ENCODE data around the gene TGM6. TPM values are rescaled to one million over a fixed set of nuclear protein-coding genes. Genes with fewer than 3 reads are reported as not detected.

Gene TGM6
- polyA plus RNA-seq, 1 donor from 2014 or later = not detected

DNA sequence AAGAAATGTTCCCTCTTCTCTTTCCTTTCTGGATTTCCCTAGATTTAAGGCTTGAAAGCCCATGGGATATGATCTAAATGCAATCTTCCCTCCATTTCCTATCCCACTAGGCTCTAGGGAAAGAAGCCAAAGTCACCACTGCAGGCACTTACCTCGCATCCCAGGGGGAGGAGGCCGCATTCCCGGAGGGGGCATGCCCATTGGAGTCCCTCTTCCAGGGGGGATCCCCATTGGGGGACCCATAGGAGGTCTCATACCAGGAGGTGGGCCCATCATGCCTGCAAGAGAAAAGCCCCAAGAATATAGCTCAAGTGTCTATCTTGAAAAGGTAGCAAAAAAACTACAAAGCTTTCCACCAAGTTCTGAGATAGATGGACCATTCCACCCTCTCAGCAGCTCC, 81.8 kb downstream of the TGM6 start:
- Histone ChIP-seq H3K27me3 (ENCODE audit: insufficient read depth, low read depth, low read length) (no peaks in the 10 kb centered on the region), H3K9me3 (ENCODE audit: low read length) (no peaks in the 10 kb centered on the region), H3K79me2 (replicated peaks; ENCODE audit: insufficient read depth, low read length) (peaks cover 5% of the 10 kb centered on the region), H3K9me2 (ENCODE audit: insufficient read depth, low read length) (no peaks in the 10 kb centered on the region), H3K36me3 (ENCODE audit: insufficient read depth, low read length) (peaks cover 17% of the 10 kb centered on the region), H3K9ac (ENCODE audit: low read length) (no peak overlapping the region), H4K20me1 (ENCODE audit: insufficient read depth) (no peaks in the 10 kb centered on the region), H3K4me3 (ENCODE audit: low read length) (no peak overlapping the region), H2AFZ (ENCODE audit: low read depth, low read length) (no peak overlapping the region), H3K4me2 (ENCODE audit: low read length) (no peak overlapping the region), H3K27ac (ENCODE audit: low read length) (no peak overlapping the region), H3F3A (ENCODE audit: insufficient read depth, low read length, poor library complexity, severe bottlenecking) (no peaks in the 10 kb centered on the region)
- TF ChIP-seq EZH2 (IDR thresholded peaks at IDR 0.05; ENCODE audit: borderline replicate concordance, insufficient read depth, low read length, poor library complexity, severe bottlenecking) = no peak
- TF ChIP-seq REST (IDR thresholded peaks at IDR 0.05; ENCODE audit: borderline replicate concordance) = no peak
- TF ChIP-seq MXI1 (conservative IDR thresholded peaks at IDR 0.05; ENCODE audit: poor library complexity, severe bottlenecking) = no peak
- no peak for TF ChIP-seq POLR2AphosphoS5 (IDR thresholded peaks at IDR 0.05)
- TF ChIP-seq CTCF (IDR thresholded peaks at IDR 0.05; ENCODE audit: poor library complexity, severe bottlenecking) = no peak
- TF ChIP-seq EP300 (conservative IDR thresholded peaks at IDR 0.05; ENCODE audit: poor library complexity, severe bottlenecking) = no peak

- Histone ChIP-seq H3K79me2 (replicated peaks; ENCODE audit: insufficient read depth, low read length) (peaks cover 16% of the 10 kb centered on the region), H4K20me1 (ENCODE audit: insufficient read depth) (no peaks in the 10 kb centered on the region), H3K27me3 (ENCODE audit: insufficient read depth, low read depth, low read length) (no peaks in the 10 kb centered on the region), H3F3A (ENCODE audit: insufficient read depth, low read length, poor library complexity, severe bottlenecking) (no peaks in the 10 kb centered on the region), H3K9ac (ENCODE audit: low read length) (no peak overlapping the region), H3K4me3 (ENCODE audit: low read length) (no peak overlapping the region), H3K9me3 (ENCODE audit: low read length) (no peaks in the 10 kb centered on the region), H3K36me3 (ENCODE audit: insufficient read depth, low read length) (peaks cover 17% of the 10 kb centered on the region), H3K27ac (ENCODE audit: low read length) (no peak overlapping the region), H3K4me2 (ENCODE audit: low read length) (no peak overlapping the region), H3K9me2 (ENCODE audit: insufficient read depth, low read length) (no peaks in the 10 kb centered on the region), H2AFZ (ENCODE audit: low read depth, low read length) (no peak overlapping the region)
- TF ChIP-seq POLR2AphosphoS5 (IDR thresholded peaks at IDR 0.05) (no peak), MXI1 (conservative IDR thresholded peaks at IDR 0.05; ENCODE audit: poor library complexity, severe bottlenecking) (no peak), TAF1 (IDR thresholded peaks at IDR 0.05; ENCODE audit: low read depth) (no peak), EP300 (conservative IDR thresholded peaks at IDR 0.05; ENCODE audit: poor library complexity, severe bottlenecking) (no peak), SMC3 (conservative IDR thresholded peaks at IDR 0.05; ENCODE audit: poor library complexity) (no peak), CTCF (IDR thresholded peaks at IDR 0.05; ENCODE audit: poor library complexity, severe bottlenecking) (no peak), REST (IDR thresholded peaks at IDR 0.05; ENCODE audit: borderline replicate concordance) (no peak), EZH2 (IDR thresholded peaks at IDR 0.05; ENCODE audit: borderline replicate concordance, insufficient read depth, low read length, poor library complexity, severe bottlenecking) (no peak), RAD21 (conservative IDR thresholded peaks at IDR 0.05) (no peak)
These were observed 83.1 kb downstream of the TGM6 start for GRCh38 chr20:2463616-2464365.
